Tibial nerve (tissue), 4 donors: ENCODE results near the gene NUDT6.

Experiments
- CTCF ChIP-seq, 5 experiments: fragments of 200-600 bp in 3 of 5; fragments of 450-650 bp in 2 of 5; sonication (generic) in 3 of 5; IDR thresholded peaks; one replicate each; pipeline ENCODE4 v1.5.1; 2016 to 2019; ENCODE audit warnings: antibody characterized with exemption in 5 of 5, mild to moderate bottlenecking in 3 of 5, moderate library complexity in 2 of 5
- EP300 ChIP-seq, 2 donors: sonication (generic); formaldehyde crosslinking; IDR thresholded peaks; one replicate each; pipeline ENCODE4 v1.6.1; 2017; ENCODE audit warnings: antibody characterized with exemption in 2 of 2, mild to moderate bottlenecking in 1 of 2

- TF ChIP-seq CTCF (IDR thresholded peaks at IDR 0.05) (no peak), EP300 (IDR thresholded peaks at IDR 0.05) (no peak)
These were observed 9.4 kb downstream of the NUDT6 start for GRCh38 chr4:122912810-122913575.
